Neural progenitor cell (in vitro differentiated cells): ENCODE data around the gene BABAM1. TPM values are rescaled to one million over a fixed set of nuclear protein-coding genes. Genes with fewer than 3 reads are reported as not detected.
A peak's percentile ranks its signal among the peaks of the same experiment; 100 is the strongest.
"Not testable (repeated sequence)": the region's sequence is repeated elsewhere in the genome, so short reads cannot be mapped to it uniquely, and the experiment has no call there.

ENCODE experiments used
- DNase-seq: peaks from one replicate; pipeline ENCODE4 v3.0.0-alpha.2; 2016; ENCODE audit warnings: low spot score
- H2AFZ ChIP-seq: fragments of 200-600 bp; sonication (generic); replicated peaks from 2 replicates; pipeline ENCODE4 v1.6.1; 2016; ENCODE audit warnings: antibody characterized with exemption
- H3F3A ChIP-seq: fragments of 200-600 bp; sonication (generic); 2 replicates; pipeline ENCODE4 v1.6.1; 2016; ENCODE audit warnings: antibody characterized with exemption, low read depth
- H3K27ac ChIP-seq: fragments of 200-600 bp; sonication (generic); 2 replicates; pipeline ENCODE4 v1.5.1; 2016; ENCODE audit warnings: mild to moderate bottlenecking
- H3K27me3 ChIP-seq: fragments of 200-600 bp; sonication (generic); 2 replicates; pipeline ENCODE4 v1.6.1; 2016; ENCODE audit warnings: mild to moderate bottlenecking, moderate library complexity
- H3K36me3 ChIP-seq: fragments of 200-600 bp; sonication (generic); 2 replicates; pipeline ENCODE4 v1.5.1; 2016
- H3K4me1 ChIP-seq: fragments of 200-600 bp; sonication (generic); 2 replicates; pipeline ENCODE4 v1.6.1; 2016; ENCODE audit warnings: mixed run types
- H3K4me2 ChIP-seq: fragments of 200-600 bp; sonication (generic); 2 replicates; pipeline ENCODE4 v1.6.1; 2016
- H3K4me3 ChIP-seq: fragments of 200-600 bp; sonication (generic); 2 replicates; pipeline ENCODE4 v1.5.1; 2016
- H3K79me2 ChIP-seq: fragments of 200-600 bp; sonication (generic); 2 replicates; pipeline ENCODE4 v1.6.1; 2016; ENCODE audit warnings: low read depth
- H3K9ac ChIP-seq: fragments of 200-600 bp; sonication (generic); 2 replicates; pipeline ENCODE4 v1.6.1; 2016
- H3K9me3 ChIP-seq: fragments of 200-600 bp; sonication (generic); 2 replicates; pipeline ENCODE4 v1.5.1; 2016; ENCODE audit warnings: low read depth
- H4K20me1 ChIP-seq: fragments of 200-600 bp; sonication (generic); 2 replicates; pipeline ENCODE4 v1.6.1; 2016; ENCODE audit warnings: low read depth
- H3K27ac Mint-ChIP-seq: 3 replicates; pipeline ENCODE4 v1.8.0; 2021; ENCODE audit warnings: mixed read lengths
- H3K27me3 Mint-ChIP-seq: 2 replicates; pipeline ENCODE4 v1.8.0; 2022; ENCODE audit warnings: low read depth, mild to moderate bottlenecking, inconsistent platforms, moderate library complexity, mixed read lengths; ENCODE audit not compliant: insufficient read depth
- H3K36me3 Mint-ChIP-seq: 3 replicates; pipeline ENCODE4 v1.8.0; 2021; ENCODE audit warnings: mixed read lengths
- H3K4me1 Mint-ChIP-seq: 3 replicates; pipeline ENCODE4 v1.8.0; 2021; ENCODE audit warnings: mixed read lengths
- H3K4me3 Mint-ChIP-seq: 3 replicates; pipeline ENCODE4 v1.8.0; 2021; ENCODE audit warnings: mild to moderate bottlenecking, moderate library complexity, mixed read lengths
- H3K9me3 Mint-ChIP-seq: 3 replicates; pipeline ENCODE4 v1.8.0; 2020; ENCODE audit warnings: mixed read lengths
- EZH2 ChIP-seq: fragments of 200-600 bp; sonication (generic); IDR thresholded peaks from 2 replicates; pipeline ENCODE4 v1.6.1; 2017; ENCODE audit warnings: antibody characterized with exemption, mild to moderate bottlenecking, moderate library complexity
- EZH2phosphoT487 ChIP-seq: fragments of 200-600 bp; sonication (generic); IDR thresholded peaks from 2 replicates; pipeline ENCODE4 v1.6.1; 2017; ENCODE audit warnings: antibody characterized with exemption
- total RNA-seq: library from RNA; depleted of rRNA; stranded (reverse); fragments of >200 nt; gene quantifications from 2 replicates; pipeline ENCODE4 v1.2.3, GENCODE V29; 2015; ENCODE audit warnings: low replicate concordance
- TF ChIP-seq, protein P1 (sequence below): fragments of 200-600 bp; sonication (generic); IDR thresholded peaks from 2 replicates; pipeline ENCODE4 v1.5.1; 2017; ENCODE audit warnings: antibody characterized with exemption, mild to moderate bottlenecking

BABAM1 gene
- total RNA-seq, 1 donor from 2014 or later: 89.8 TPM

DNA sequence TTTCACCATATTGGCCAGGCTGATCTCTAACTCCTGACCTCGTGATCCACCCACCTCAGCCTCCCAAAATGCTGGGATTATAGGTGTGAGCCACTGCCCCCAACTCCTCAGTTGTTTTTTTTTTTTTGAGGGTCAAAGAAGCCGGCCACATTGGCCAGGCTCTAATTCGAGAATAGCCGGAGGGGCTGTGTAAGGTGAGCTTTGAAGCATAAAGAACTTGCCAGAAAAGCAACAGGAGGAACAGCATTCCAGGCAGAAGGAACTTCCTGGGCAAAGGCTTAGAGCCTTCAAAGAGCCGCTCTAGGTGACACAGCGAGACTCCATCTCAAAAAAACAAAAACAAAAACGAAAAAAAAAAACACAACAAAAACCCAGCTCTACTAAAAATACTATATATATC is 1.2 kb upstream of the BABAM1 start:
- Mint-ChIP-seq H3K27ac (no peak overlapping the region), H3K27me3 (peaks cover 5% of the 10 kb centered on the region), H3K4me1 (peaks cover 24% of the 10 kb centered on the region), H3K36me3 (peaks cover 2% of the 10 kb centered on the region), H3K4me3 (no peak overlapping the region), H3K9me3 (no peaks in the 10 kb centered on the region)
- TF ChIP-seq EZH2: no peak
- no peak for TF ChIP-seq EZH2phosphoT487
- TF ChIP-seq, protein P1, sequence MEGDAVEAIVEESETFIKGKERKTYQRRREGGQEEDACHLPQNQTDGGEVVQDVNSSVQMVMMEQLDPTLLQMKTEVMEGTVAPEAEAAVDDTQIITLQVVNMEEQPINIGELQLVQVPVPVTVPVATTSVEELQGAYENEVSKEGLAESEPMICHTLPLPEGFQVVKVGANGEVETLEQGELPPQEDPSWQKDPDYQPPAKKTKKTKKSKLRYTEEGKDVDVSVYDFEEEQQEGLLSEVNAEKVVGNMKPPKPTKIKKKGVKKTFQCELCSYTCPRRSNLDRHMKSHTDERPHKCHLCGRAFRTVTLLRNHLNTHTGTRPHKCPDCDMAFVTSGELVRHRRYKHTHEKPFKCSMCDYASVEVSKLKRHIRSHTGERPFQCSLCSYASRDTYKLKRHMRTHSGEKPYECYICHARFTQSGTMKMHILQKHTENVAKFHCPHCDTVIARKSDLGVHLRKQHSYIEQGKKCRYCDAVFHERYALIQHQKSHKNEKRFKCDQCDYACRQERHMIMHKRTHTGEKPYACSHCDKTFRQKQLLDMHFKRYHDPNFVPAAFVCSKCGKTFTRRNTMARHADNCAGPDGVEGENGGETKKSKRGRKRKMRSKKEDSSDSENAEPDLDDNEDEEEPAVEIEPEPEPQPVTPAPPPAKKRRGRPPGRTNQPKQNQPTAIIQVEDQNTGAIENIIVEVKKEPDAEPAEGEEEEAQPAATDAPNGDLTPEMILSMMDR: no peak
- Histone ChIP-seq H4K20me1 (no peaks in the 10 kb centered on the region), H2AFZ (no peak overlapping the region), H3K4me1 (peaks cover 5% of the 10 kb centered on the region), H3K9me3 (no peaks in the 10 kb centered on the region), H3F3A (peaks cover 23% of the 10 kb centered on the region), H3K27me3 (no peaks in the 10 kb centered on the region), H3K4me3 (no peak overlapping the region), H3K79me2 (peaks cover 17% of the 10 kb centered on the region), H3K9ac (no peak overlapping the region), H3K4me2 (no peak overlapping the region), H3K36me3 (no peaks in the 10 kb centered on the region), H3K27ac (no peak overlapping the region)
- no peak for DNase-seq

GRCh38 chr19:17266589-17266974 is 661 bp upstream of the BABAM1 start:
- no peak overlapping the region for H2AFZ ChIP-seq

GRCh38 chr19:17268754-17269153 is 1.5 kb downstream of the BABAM1 start:
- H3K9ac ChIP-seq: no peak overlapping the region
- H3K27ac Mint-ChIP-seq: no peak overlapping the region
- H3K79me2 ChIP-seq: peaks cover 17% of the 10 kb centered on the region
- H3K9me3 Mint-ChIP-seq: no peaks in the 10 kb centered on the region
- no peak overlapping the region for H3K4me3 ChIP-seq
- TF ChIP-seq EZH2phosphoT487: no peak
- TF ChIP-seq EZH2: no peak
- TF ChIP-seq, protein P1: no peak
- H3K27me3 ChIP-seq: no peaks in the 10 kb centered on the region
- H2AFZ ChIP-seq: no peak overlapping the region
- no peaks in the 10 kb centered on the region for H4K20me1 ChIP-seq
- H3K4me1 Mint-ChIP-seq: peaks cover 16% of the 10 kb centered on the region
- peaks cover 5% of the 10 kb centered on the region for H3K27me3 Mint-ChIP-seq
- no peak for DNase-seq
- H3K36me3 ChIP-seq: no peaks in the 10 kb centered on the region
- peak overlapping the region; percentile 86 for H3K4me3 Mint-ChIP-seq
- H3K4me2 ChIP-seq: no peak overlapping the region
- H3K36me3 Mint-ChIP-seq: peaks cover 8% of the 10 kb centered on the region
- no peaks in the 10 kb centered on the region for H3K9me3 ChIP-seq
- peaks cover 5% of the 10 kb centered on the region for H3K4me1 ChIP-seq
- H3K27ac ChIP-seq: no peak overlapping the region
- peaks cover 23% of the 10 kb centered on the region for H3F3A ChIP-seq

More at GRCh38 chr19:17266589-17266974, 661 bp upstream of the BABAM1 start:
- Histone ChIP-seq H4K20me1 (no peaks in the 10 kb centered on the region), H3K36me3 (no peaks in the 10 kb centered on the region), H3F3A (peaks cover 23% of the 10 kb centered on the region), H3K4me1 (peaks cover 5% of the 10 kb centered on the region), H3K27me3 (no peaks in the 10 kb centered on the region), H3K9ac (no peak overlapping the region), H3K79me2 (peaks cover 17% of the 10 kb centered on the region), H3K4me3 (no peak overlapping the region), H3K9me3 (no peaks in the 10 kb centered on the region), H3K27ac (no peak overlapping the region), H3K4me2 (no peak overlapping the region)
- H3K27ac Mint-ChIP-seq: peak overlapping the region; percentile 29
- H3K4me3 Mint-ChIP-seq: peak overlapping the region; percentile 86
- peaks cover 23% of the 10 kb centered on the region for H3K4me1 Mint-ChIP-seq
- H3K27me3 Mint-ChIP-seq: peaks cover 5% of the 10 kb centered on the region
- H3K9me3 Mint-ChIP-seq: no peaks in the 10 kb centered on the region
- peak; percentile 41 for DNase-seq
- H3K36me3 Mint-ChIP-seq: peaks cover 7% of the 10 kb centered on the region
- TF ChIP-seq, protein P1: no peak
- TF ChIP-seq EZH2phosphoT487: no peak
- TF ChIP-seq EZH2: no peak

DNA sequence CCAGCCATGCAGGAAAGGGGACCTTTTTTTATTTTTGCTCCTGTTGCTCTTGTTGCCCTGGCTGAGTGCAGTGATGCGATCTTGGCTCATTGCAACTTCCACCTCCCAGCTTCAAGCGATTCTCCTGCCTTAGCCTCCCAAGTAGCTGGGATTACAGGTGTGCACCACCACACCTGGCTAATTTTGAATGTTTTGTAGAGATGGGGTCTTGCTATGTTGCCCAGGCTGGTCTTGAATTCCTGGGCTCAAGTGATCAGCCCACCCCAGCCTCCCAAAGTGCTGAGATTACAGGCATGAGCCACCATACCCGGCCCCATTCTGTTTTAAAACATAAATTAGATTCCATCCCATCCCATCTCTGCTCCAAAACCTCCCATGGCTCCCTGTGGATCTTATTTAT is 7.6 kb downstream of the BABAM1 start:
- DNase-seq, H3K27me3 Mint-ChIP-seq, H3K9me3 ChIP-seq, H3K4me3 ChIP-seq, H3F3A ChIP-seq, H3K9me3 Mint-ChIP-seq, H4K20me1 ChIP-seq, H3K27ac Mint-ChIP-seq, H3K4me3 Mint-ChIP-seq, H3K27me3 ChIP-seq, H3K9ac ChIP-seq, H3K36me3 ChIP-seq, H3K79me2 ChIP-seq, H3K4me1 ChIP-seq, H3K27ac ChIP-seq, H3K4me1 Mint-ChIP-seq, H3K4me2 ChIP-seq, H2AFZ ChIP-seq: not testable (repeated sequence)
- peaks cover 15% of the 10 kb centered on the region for H3K36me3 Mint-ChIP-seq
